ENCODE data around the gene KCNQ1.

The KCNQ1 gene

DNA sequence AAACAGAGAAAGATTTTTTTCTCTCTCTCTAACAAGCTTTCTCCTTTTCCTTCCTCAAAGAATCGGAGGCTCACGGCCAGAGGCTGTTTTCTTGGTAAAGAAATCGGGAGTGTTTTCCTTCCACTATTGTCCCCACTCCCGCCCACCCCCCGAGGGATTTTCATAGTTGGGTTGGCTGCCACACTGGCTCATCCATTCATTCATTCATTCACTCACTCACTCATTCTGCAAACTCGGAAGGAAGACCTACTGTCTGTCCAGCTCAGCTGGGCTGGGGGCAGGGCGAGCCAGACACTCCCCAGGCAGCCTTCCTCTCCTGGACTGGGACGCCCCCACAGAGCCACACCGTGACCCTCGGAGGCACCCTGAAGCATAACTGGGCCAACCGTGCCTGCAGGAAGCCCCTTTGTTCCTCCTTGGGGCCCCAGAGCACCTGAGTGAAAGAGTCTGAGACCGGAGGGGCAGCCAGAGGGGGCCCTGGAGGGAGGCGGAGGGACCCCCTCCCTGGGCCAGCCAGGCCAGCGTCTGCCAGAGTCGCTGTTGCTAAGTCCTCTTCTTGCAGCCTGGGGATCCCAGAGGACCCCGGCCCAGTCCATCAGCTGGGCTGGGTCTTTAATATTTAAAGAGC is 423.8 kb downstream of the KCNQ1 start:
- Histone ChIP-seq H3K4me3 (replicated peaks; ENCODE audit: low read depth, low read length) (no peak overlapping the region), H3K27me3 (replicated peaks; ENCODE audit: control insufficient read depth, insufficient read depth, low read length) (no peaks in the 10 kb centered on the region; the same call in 1 of the 2 replicates), H3K36me3 (ENCODE audit: control insufficient read depth, insufficient read depth, low read length) (no peaks in the 10 kb centered on the region)
- TF ChIP-seq, protein P1, sequence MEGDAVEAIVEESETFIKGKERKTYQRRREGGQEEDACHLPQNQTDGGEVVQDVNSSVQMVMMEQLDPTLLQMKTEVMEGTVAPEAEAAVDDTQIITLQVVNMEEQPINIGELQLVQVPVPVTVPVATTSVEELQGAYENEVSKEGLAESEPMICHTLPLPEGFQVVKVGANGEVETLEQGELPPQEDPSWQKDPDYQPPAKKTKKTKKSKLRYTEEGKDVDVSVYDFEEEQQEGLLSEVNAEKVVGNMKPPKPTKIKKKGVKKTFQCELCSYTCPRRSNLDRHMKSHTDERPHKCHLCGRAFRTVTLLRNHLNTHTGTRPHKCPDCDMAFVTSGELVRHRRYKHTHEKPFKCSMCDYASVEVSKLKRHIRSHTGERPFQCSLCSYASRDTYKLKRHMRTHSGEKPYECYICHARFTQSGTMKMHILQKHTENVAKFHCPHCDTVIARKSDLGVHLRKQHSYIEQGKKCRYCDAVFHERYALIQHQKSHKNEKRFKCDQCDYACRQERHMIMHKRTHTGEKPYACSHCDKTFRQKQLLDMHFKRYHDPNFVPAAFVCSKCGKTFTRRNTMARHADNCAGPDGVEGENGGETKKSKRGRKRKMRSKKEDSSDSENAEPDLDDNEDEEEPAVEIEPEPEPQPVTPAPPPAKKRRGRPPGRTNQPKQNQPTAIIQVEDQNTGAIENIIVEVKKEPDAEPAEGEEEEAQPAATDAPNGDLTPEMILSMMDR (IDR thresholded peaks at IDR 0.05; ENCODE audit: insufficient read depth, low read length, poor library complexity, severe bottlenecking): no peak
- no peak for DNase-seq (ENCODE audit: extremely low read depth, insufficient read length)

DNA sequence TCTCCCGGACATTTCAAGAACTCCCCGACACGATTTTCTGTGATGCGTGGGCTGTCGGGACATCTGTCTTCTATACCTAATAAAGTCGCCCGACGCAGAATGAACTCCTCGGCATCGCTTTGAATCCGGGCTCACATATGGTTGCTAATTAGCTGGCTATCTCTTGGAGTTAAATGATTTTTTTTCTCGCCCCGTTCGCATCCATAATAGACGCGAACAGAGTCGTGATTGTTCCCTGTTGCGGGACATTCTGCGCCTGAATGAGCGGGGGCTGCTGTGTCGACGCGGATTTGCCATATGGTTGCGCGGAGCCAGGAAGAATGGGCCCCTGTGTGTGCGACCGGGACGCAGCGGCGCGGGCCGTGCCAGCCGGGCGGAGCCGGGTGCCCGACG is 424.3 kb downstream of the KCNQ1 start:
- no peaks in the 10 kb centered on the region; the same call in 1 of the 2 replicates for H3K27me3 ChIP-seq (replicated peaks; ENCODE audit: control insufficient read depth, insufficient read depth, low read length)
- H3K36me3 ChIP-seq (ENCODE audit: control insufficient read depth, insufficient read depth, low read length): no peaks in the 10 kb centered on the region
- no peak overlapping the region for H3K4me3 ChIP-seq (replicated peaks; ENCODE audit: low read depth, low read length)
- DNase-seq (ENCODE audit: extremely low read depth, insufficient read length): no peak
- TF ChIP-seq, protein P1 (IDR thresholded peaks at IDR 0.05; ENCODE audit: insufficient read depth, low read length, poor library complexity, severe bottlenecking): no peak

DNA sequence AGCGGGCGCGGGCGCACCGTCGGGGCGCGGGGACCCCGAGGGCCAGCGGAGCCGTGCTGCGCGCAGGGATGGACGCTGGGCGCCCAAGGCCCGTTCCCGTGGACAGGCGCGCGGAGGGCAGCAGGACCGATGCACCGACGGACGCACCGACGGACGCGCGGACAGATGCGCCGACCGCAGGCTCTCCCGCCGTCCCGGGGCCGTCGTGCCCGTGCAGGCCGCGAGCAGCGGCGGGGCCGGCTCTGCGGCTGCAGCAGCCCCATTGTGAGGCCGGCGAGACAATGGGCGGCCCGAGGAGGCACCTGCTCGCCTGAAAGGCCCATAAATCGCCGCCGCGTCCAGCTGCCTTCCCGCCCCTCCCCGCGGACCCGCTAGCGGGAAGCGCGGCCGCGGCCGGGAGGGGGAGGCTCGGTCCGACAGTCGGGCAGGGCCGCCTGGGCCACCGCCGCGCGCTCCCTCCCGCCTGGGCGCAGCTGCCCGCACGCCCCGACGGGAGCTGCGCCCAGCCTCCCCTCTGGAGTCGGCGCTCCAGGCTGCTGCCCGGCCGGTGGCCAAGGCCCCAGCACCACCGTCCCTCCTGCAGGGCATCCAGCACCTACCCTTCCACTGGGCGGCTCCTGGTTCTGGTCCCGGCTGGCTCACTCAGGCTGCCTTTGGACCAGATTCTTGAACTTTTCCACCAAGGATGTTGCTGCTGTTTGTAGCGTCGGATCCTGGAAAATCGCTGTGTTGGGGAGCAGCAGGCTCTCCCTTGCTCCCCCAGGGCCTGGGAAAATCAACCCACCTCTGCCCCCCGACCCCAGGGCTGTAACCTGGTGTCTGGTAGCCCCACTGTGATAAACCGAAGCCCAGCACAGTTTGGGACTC is 425.0 kb downstream of the KCNQ1 start:
- TF ChIP-seq, protein P1 (IDR thresholded peaks at IDR 0.05; ENCODE audit: insufficient read depth, low read length, poor library complexity, severe bottlenecking): no peak
- Histone ChIP-seq H3K4me3 (replicated peaks; ENCODE audit: low read depth, low read length) (no peak overlapping the region), H3K27me3 (replicated peaks; ENCODE audit: control insufficient read depth, insufficient read depth, low read length) (no peaks in the 10 kb centered on the region; the same call in 1 of the 2 replicates), H3K36me3 (ENCODE audit: control insufficient read depth, insufficient read depth, low read length) (no peaks in the 10 kb centered on the region)
- no peak for DNase-seq (ENCODE audit: extremely low read depth, insufficient read length)

DNA sequence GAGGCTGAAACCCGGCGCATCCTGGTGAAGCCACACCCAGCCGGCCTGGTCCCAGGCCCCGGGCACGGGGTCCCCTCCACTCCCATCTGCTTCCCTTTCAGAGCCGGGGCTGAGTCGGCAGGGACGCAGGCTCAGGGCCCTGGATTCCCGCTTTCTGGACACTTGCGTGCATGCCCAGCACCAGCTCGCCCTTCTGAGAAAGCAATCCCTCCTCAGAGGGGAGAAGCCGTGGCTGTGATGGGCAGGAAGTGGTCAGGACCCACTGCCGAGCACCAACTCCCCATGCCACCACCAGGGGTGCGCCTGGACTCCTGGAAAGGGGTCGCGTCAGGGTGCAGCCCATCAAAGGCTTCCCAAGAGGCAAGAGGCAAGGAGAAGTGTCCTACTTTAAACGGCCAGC is 425.7 kb downstream of the KCNQ1 start:
- Histone ChIP-seq H3K36me3 (ENCODE audit: control insufficient read depth, insufficient read depth, low read length) (no peaks in the 10 kb centered on the region), H3K27me3 (replicated peaks; ENCODE audit: control insufficient read depth, insufficient read depth, low read length) (no peaks in the 10 kb centered on the region; the same call in none of the 2 replicates), H3K4me3 (replicated peaks; ENCODE audit: low read depth, low read length) (no peak overlapping the region)
- TF ChIP-seq, protein P1 (IDR thresholded peaks at IDR 0.05; ENCODE audit: insufficient read depth, low read length, poor library complexity, severe bottlenecking): no peak
- no peak for DNase-seq (ENCODE audit: extremely low read depth, insufficient read length)

DNA sequence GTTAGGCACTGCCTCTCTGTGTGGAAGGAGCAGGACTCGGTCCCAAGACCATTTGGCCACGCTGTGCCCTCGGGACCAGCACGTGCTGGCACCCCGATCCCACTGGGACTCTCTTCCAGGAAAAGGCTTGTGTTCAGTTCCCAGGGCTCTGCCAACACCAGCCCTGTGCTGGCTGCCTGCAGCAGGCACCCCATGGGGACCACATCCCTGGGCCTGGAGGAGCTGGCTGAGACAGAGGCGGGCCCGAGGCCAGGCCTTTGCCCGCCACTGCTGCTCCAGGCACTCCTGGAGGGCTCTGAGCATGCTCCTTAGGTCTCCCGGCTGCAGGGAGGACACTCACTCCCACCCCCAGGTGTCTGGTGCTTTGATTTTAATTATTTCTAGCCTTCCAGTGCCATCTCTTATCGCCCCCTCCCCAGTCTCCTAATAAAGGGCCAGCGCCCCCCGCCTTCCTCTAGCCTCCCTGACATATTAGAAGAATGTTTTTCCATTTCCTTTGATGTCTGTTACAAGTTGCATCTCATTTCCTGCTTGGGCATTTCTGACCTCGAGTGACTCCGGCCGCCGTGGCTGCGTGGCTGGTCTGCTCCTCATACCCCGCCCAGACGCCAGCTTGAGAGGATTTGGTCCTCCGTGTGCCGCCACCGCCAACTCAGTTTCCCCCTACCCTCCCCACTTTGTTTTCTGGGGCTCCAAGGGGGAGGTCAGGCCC is 426.3 kb downstream of the KCNQ1 start:
- Histone ChIP-seq H3K4me3 (replicated peaks; ENCODE audit: low read depth, low read length) (no peak overlapping the region), H3K27me3 (replicated peaks; ENCODE audit: control insufficient read depth, insufficient read depth, low read length) (no peaks in the 10 kb centered on the region; the same call in none of the 2 replicates), H3K36me3 (ENCODE audit: control insufficient read depth, insufficient read depth, low read length) (no peaks in the 10 kb centered on the region)
- TF ChIP-seq, protein P1 (IDR thresholded peaks at IDR 0.05; ENCODE audit: insufficient read depth, low read length, poor library complexity, severe bottlenecking): no peak
- DNase-seq (ENCODE audit: extremely low read depth, insufficient read length): no peak

Measured in GM06990 (cell line).